ENCODE measurements around the gene VEGFC.

The VEGFC gene

GRCh38 chr4:176788248-176788647, 4.5 kb downstream of the VEGFC start:
- Histone ChIP-seq H3K9me3 (ENCODE audit: insufficient read depth, low read depth, low read length) (no peaks in the 10 kb centered on the region), H4K20me1 (ENCODE audit: insufficient read depth, low read length, poor library complexity, severe bottlenecking) (no peaks in the 10 kb centered on the region), H3K9ac (ENCODE audit: low read depth, low read length, poor library complexity, severe bottlenecking) (no peak overlapping the region), H3K27me3 (ENCODE audit: insufficient read depth, low read length, poor library complexity, severe bottlenecking) (peaks cover 7% of the 10 kb centered on the region), H3K4me2 (ENCODE audit: low read depth, low read length, poor library complexity, severe bottlenecking) (no peak overlapping the region), H2AFZ (ENCODE audit: low read length) (no peak overlapping the region), H3K4me1 (ENCODE audit: insufficient read depth, low read length, poor library complexity, severe bottlenecking) (peaks cover 3% of the 10 kb centered on the region), H3F3A (ENCODE audit: low read depth) (no peaks in the 10 kb centered on the region), H3K79me2 (ENCODE audit: insufficient read depth, low read length) (no peaks in the 10 kb centered on the region), H3K9me2 (replicated peaks; ENCODE audit: low read depth, low read length) (no peaks in the 10 kb centered on the region), H3K4me3 (ENCODE audit: low read length, poor library complexity, severe bottlenecking) (no peak overlapping the region), H3K36me3 (ENCODE audit: insufficient read depth, low read length) (no peaks in the 10 kb centered on the region)
- TF ChIP-seq CTCF (conservative IDR thresholded peaks at IDR 0.05; ENCODE audit: low read length) (no peak), EZH2phosphoT487 (IDR thresholded peaks at IDR 0.05; ENCODE audit: borderline replicate concordance) (no peak)

- H3K9ac ChIP-seq (ENCODE audit: low read depth, low read length, poor library complexity, severe bottlenecking), result no peak overlapping the region
- no peaks in the 10 kb centered on the region for H3F3A ChIP-seq (ENCODE audit: low read depth)
- H3K36me3 ChIP-seq (ENCODE audit: insufficient read depth, low read length), result no peaks in the 10 kb centered on the region
- H3K27me3 ChIP-seq (ENCODE audit: insufficient read depth, low read length, poor library complexity, severe bottlenecking), result no peaks in the 10 kb centered on the region
- no peaks in the 10 kb centered on the region for H3K9me2 ChIP-seq (replicated peaks; ENCODE audit: low read depth, low read length)
- H3K4me1 ChIP-seq (ENCODE audit: insufficient read depth, low read length, poor library complexity, severe bottlenecking), result no peaks in the 10 kb centered on the region
- TF ChIP-seq EZH2phosphoT487 (IDR thresholded peaks at IDR 0.05; ENCODE audit: borderline replicate concordance) (no peak), CTCF (conservative IDR thresholded peaks at IDR 0.05; ENCODE audit: low read length) (no peak)
- no peaks in the 10 kb centered on the region for H4K20me1 ChIP-seq (ENCODE audit: insufficient read depth, low read length, poor library complexity, severe bottlenecking)
- H3K4me3 ChIP-seq (ENCODE audit: low read length, poor library complexity, severe bottlenecking), result no peak overlapping the region
- no peak overlapping the region for H2AFZ ChIP-seq (ENCODE audit: low read length)
- H3K79me2 ChIP-seq (ENCODE audit: insufficient read depth, low read length), result no peaks in the 10 kb centered on the region
- H3K4me2 ChIP-seq (ENCODE audit: low read depth, low read length, poor library complexity, severe bottlenecking), result no peak overlapping the region
- no peaks in the 10 kb centered on the region for H3K9me3 ChIP-seq (ENCODE audit: insufficient read depth, low read depth, low read length)
These were observed 7.9 kb downstream of the VEGFC start for GRCh38 chr4:176784816-176785215.

- no peak overlapping the region for H3K4me2 ChIP-seq (ENCODE audit: low read depth, low read length, poor library complexity, severe bottlenecking)
- H3K9me2 ChIP-seq (replicated peaks; ENCODE audit: low read depth, low read length), result no peaks in the 10 kb centered on the region
- no peaks in the 10 kb centered on the region for H3F3A ChIP-seq (ENCODE audit: low read depth)
- no peaks in the 10 kb centered on the region for H3K79me2 ChIP-seq (ENCODE audit: insufficient read depth, low read length)
- H3K4me1 ChIP-seq (ENCODE audit: insufficient read depth, low read length, poor library complexity, severe bottlenecking), result no peaks in the 10 kb centered on the region
- H4K20me1 ChIP-seq (ENCODE audit: insufficient read depth, low read length, poor library complexity, severe bottlenecking), result no peaks in the 10 kb centered on the region
- H3K27me3 ChIP-seq (ENCODE audit: insufficient read depth, low read length, poor library complexity, severe bottlenecking), result no peaks in the 10 kb centered on the region
- no peaks in the 10 kb centered on the region for H3K36me3 ChIP-seq (ENCODE audit: insufficient read depth, low read length)
- no peak overlapping the region for H3K9ac ChIP-seq (ENCODE audit: low read depth, low read length, poor library complexity, severe bottlenecking)
- H3K4me3 ChIP-seq (ENCODE audit: low read length, poor library complexity, severe bottlenecking), result no peak overlapping the region
- H3K9me3 ChIP-seq (ENCODE audit: insufficient read depth, low read depth, low read length), result no peaks in the 10 kb centered on the region
- H2AFZ ChIP-seq (ENCODE audit: low read length), result no peak overlapping the region
- TF ChIP-seq EZH2phosphoT487 (IDR thresholded peaks at IDR 0.05; ENCODE audit: borderline replicate concordance) (no peak), CTCF (conservative IDR thresholded peaks at IDR 0.05; ENCODE audit: low read length) (no peak)
These were observed 9.9 kb downstream of the VEGFC start for GRCh38 chr4:176782794-176783193.
